Neural cell (in vitro differentiated cells): ENCODE measurements around the gene CCDC12.

Source experiments
- EP300 ChIP-seq: fragments of 450-650 bp; conservative IDR thresholded peaks from 2 replicates; pipeline ENCODE4 v1.6.1; 2014; ENCODE audit warnings: antibody characterized with exemption, mild to moderate bottlenecking, moderate library complexity; ENCODE audit not compliant: poor library complexity, severe bottlenecking
- EZH2 ChIP-seq: fragments of 200-600, 300-800 bp; shearing (Covaris generic), sonication (generic); IDR thresholded peaks from 2 replicates; pipeline ENCODE4 v1.6.1; 2014; ENCODE audit warnings: antibody characterized with exemption, low read length, borderline replicate concordance, mild to moderate bottlenecking; ENCODE audit not compliant: insufficient read depth, poor library complexity, severe bottlenecking
- MXI1 ChIP-seq: fragments of 450-650 bp; conservative IDR thresholded peaks from 2 replicates; pipeline ENCODE4 v1.6.1; 2014; ENCODE audit warnings: antibody characterized with exemption, mild to moderate bottlenecking; ENCODE audit not compliant: poor library complexity, severe bottlenecking
- POLR2AphosphoS5 ChIP-seq: IDR thresholded peaks from 2 replicates; pipeline ENCODE4 v1.6.1; 2012
- RAD21 ChIP-seq: fragments of 450-650 bp; conservative IDR thresholded peaks from 2 replicates; pipeline ENCODE4 v1.6.1; 2014; ENCODE audit warnings: antibody characterized with exemption, mild to moderate bottlenecking, moderate library complexity
- TF ChIP-seq, protein P1 (sequence below): fragments of 450-650 bp; IDR thresholded peaks from 2 replicates; pipeline ENCODE4 v1.5.1; 2014; ENCODE audit warnings: antibody characterized with exemption, mild to moderate bottlenecking, moderate library complexity; ENCODE audit not compliant: poor library complexity, severe bottlenecking
- TF ChIP-seq, protein P2 (sequence below): IDR thresholded peaks from 2 replicates; pipeline ENCODE4 v1.6.1; 2012; ENCODE audit warnings: borderline replicate concordance

DNA sequence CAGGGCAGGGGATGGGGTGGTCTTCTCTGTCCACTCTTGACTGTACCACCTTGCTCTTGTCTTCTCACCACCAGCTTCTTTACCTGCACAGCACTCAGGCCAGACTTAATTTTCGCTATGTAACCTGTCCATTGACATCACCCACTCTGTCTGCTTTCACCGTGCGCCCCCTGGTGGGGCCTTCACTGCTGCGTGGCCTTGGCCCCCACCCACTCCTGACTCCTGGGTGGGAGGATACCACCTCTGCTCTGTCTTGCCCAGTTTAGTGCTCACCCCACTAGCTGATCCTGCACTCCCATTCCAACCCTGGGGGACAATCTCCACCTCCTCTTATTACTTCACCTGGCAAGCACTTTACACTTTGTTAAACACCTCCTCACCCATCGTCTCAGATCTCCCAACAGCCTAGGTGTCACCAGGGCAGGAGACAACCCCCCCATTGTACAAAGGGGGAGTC is 81.3 kb downstream of the CCDC12 start:
- no peak for TF ChIP-seq POLR2AphosphoS5
- TF ChIP-seq, protein P1, sequence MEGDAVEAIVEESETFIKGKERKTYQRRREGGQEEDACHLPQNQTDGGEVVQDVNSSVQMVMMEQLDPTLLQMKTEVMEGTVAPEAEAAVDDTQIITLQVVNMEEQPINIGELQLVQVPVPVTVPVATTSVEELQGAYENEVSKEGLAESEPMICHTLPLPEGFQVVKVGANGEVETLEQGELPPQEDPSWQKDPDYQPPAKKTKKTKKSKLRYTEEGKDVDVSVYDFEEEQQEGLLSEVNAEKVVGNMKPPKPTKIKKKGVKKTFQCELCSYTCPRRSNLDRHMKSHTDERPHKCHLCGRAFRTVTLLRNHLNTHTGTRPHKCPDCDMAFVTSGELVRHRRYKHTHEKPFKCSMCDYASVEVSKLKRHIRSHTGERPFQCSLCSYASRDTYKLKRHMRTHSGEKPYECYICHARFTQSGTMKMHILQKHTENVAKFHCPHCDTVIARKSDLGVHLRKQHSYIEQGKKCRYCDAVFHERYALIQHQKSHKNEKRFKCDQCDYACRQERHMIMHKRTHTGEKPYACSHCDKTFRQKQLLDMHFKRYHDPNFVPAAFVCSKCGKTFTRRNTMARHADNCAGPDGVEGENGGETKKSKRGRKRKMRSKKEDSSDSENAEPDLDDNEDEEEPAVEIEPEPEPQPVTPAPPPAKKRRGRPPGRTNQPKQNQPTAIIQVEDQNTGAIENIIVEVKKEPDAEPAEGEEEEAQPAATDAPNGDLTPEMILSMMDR, result peak; percentile 55
- TF ChIP-seq, protein P2, sequence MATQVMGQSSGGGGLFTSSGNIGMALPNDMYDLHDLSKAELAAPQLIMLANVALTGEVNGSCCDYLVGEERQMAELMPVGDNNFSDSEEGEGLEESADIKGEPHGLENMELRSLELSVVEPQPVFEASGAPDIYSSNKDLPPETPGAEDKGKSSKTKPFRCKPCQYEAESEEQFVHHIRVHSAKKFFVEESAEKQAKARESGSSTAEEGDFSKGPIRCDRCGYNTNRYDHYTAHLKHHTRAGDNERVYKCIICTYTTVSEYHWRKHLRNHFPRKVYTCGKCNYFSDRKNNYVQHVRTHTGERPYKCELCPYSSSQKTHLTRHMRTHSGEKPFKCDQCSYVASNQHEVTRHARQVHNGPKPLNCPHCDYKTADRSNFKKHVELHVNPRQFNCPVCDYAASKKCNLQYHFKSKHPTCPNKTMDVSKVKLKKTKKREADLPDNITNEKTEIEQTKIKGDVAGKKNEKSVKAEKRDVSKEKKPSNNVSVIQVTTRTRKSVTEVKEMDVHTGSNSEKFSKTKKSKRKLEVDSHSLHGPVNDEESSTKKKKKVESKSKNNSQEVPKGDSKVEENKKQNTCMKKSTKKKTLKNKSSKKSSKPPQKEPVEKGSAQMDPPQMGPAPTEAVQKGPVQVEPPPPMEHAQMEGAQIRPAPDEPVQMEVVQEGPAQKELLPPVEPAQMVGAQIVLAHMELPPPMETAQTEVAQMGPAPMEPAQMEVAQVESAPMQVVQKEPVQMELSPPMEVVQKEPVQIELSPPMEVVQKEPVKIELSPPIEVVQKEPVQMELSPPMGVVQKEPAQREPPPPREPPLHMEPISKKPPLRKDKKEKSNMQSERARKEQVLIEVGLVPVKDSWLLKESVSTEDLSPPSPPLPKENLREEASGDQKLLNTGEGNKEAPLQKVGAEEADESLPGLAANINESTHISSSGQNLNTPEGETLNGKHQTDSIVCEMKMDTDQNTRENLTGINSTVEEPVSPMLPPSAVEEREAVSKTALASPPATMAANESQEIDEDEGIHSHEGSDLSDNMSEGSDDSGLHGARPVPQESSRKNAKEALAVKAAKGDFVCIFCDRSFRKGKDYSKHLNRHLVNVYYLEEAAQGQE, result no peak
- TF ChIP-seq MXI1, result no peak
- TF ChIP-seq EZH2, result no peak
- no peak for TF ChIP-seq EP300
- TF ChIP-seq RAD21, result peak; percentile 40
